Endodermal cell (in vitro differentiated cells): Measurements from ENCODE around the gene GSX2. TPM values are rescaled to one million over a fixed set of nuclear protein-coding genes. Genes with fewer than 3 reads are reported as not detected.
A peak's percentile ranks its signal among the peaks of the same experiment; 100 is the strongest.

Source experiments
- DNase-seq: peaks from one replicate; pipeline ENCODE4 v3.0.0-alpha.2; 2017
- H3K27ac ChIP-seq: 2 replicates; pipeline ENCODE4 v1.5.1; 2013; ENCODE audit warnings: mild to moderate bottlenecking, low read depth, low read length, moderate library complexity
- H3K27me3 ChIP-seq: 2 replicates; pipeline ENCODE4 v1.6.1; 2013; ENCODE audit warnings: mild to moderate bottlenecking, low read length, moderate library complexity; ENCODE audit not compliant: insufficient read depth, control insufficient read depth, poor library complexity, severe bottlenecking
- H3K36me3 ChIP-seq: 2 replicates; pipeline ENCODE4 v1.7.0; 2013; ENCODE audit warnings: mild to moderate bottlenecking, low read length, moderate library complexity; ENCODE audit not compliant: control insufficient read depth, insufficient read depth
- H3K4me1 ChIP-seq: one replicate; pipeline ENCODE4 v1.7.0; 2013; ENCODE audit warnings: low read length; ENCODE audit not compliant: control insufficient read depth, insufficient read depth
- H3K4me3 ChIP-seq: 2 replicates; pipeline ENCODE4 v1.5.1; 2013; ENCODE audit warnings: mild to moderate bottlenecking, low read length, moderate library complexity
- H3K9ac ChIP-seq: 2 replicates; pipeline ENCODE4 v1.6.1; 2013; ENCODE audit warnings: mild to moderate bottlenecking, low read length, moderate library complexity; ENCODE audit not compliant: poor library complexity, severe bottlenecking; ENCODE audit errors: extremely low read depth
- H3K9me3 ChIP-seq: 2 replicates; pipeline ENCODE4 v1.6.1; 2013; ENCODE audit warnings: mild to moderate bottlenecking, low read length, moderate library complexity; ENCODE audit not compliant: control insufficient read depth
- H3K27ac Mint-ChIP-seq: 2 replicates; pipeline ENCODE4 v1.8.0; 2020; ENCODE audit warnings: mixed read lengths
- H3K27me3 Mint-ChIP-seq: 2 replicates; pipeline ENCODE4 v1.8.0; 2021; ENCODE audit warnings: mild to moderate bottlenecking, mixed read lengths; ENCODE audit not compliant: insufficient read depth
- H3K36me3 Mint-ChIP-seq: 2 replicates; pipeline ENCODE4 v1.8.0; 2020; ENCODE audit warnings: low read depth, mixed read lengths
- H3K4me1 Mint-ChIP-seq: 2 replicates; pipeline ENCODE4 v1.8.0; 2020; ENCODE audit warnings: mixed read lengths
- H3K4me3 Mint-ChIP-seq: 2 replicates; pipeline ENCODE4 v1.8.0; 2020; ENCODE audit warnings: mild to moderate bottlenecking, moderate library complexity, mixed read lengths
- H3K9me3 Mint-ChIP-seq: 2 replicates; pipeline ENCODE4 v1.8.0; 2020; ENCODE audit warnings: mild to moderate bottlenecking, mixed read lengths
- CTCF ChIP-seq: fragments of 200-600 bp; sonication (generic); conservative IDR thresholded peaks from 2 replicates; pipeline ENCODE4 v1.5.0; 2021; ENCODE audit warnings: antibody characterized with exemption, mild to moderate bottlenecking
- WGBS, 2 experiments: methylation state at CpG; one replicate each; pipeline versions ENCODE4 v1.1.5 to v1.1.7; 2013; ENCODE audit warnings: missing lambda C conversion rate in 2 of 2, mixed read lengths in 1 of 2; ENCODE audit not compliant: insufficient coverage in 1 of 2, insufficient read length in 1 of 2; 5-methylcytosine and 5-hydroxymethylcytosine counted together
- total RNA-seq, 2 donors: library from RNA; stranded (reverse); fragmentation: NEBNext Ultra II Directional in 1 of 2; extraction: Animal tissue kit (Norgen Biotek cat#: 25700) in 1 of 2; gene quantifications; 2 replicates in 1 of 2; 3 replicates in 1 of 2; pipeline ENCODE4 v1.2.1, GENCODE V29; 2021

Gene GSX2
- total RNA-seq, 2 donors from 2014 or later: not detected

GRCh38 chr4:54063737-54064316, 36.1 kb upstream of the GSX2 start:
- peaks cover 44% of the 10 kb centered on the region for H3K4me1 Mint-ChIP-seq
- Histone ChIP-seq H3K36me3 (no peaks in the 10 kb centered on the region), H3K9me3 (no peaks in the 10 kb centered on the region), H3K27ac (peak overlapping the region; percentile 84), H3K27me3 (no peaks in the 10 kb centered on the region), H3K4me3 (peak overlapping the region; percentile 90), H3K9ac (peak overlapping the region; percentile 85), H3K4me1 (peaks cover 11% of the 10 kb centered on the region)
- no peaks in the 10 kb centered on the region for H3K9me3 Mint-ChIP-seq
- no peaks in the 10 kb centered on the region for H3K36me3 Mint-ChIP-seq
- peak; percentile 72 for DNase-seq
- 0% methylated on average over 27 to 38 of the region's 38 CpGs for WGBS, 2 experiments
- TF ChIP-seq CTCF: no peak
- H3K27me3 Mint-ChIP-seq: no peaks in the 10 kb centered on the region
- peak overlapping the region; percentile 93 for H3K27ac Mint-ChIP-seq
- H3K4me3 Mint-ChIP-seq: peak overlapping the region; percentile 90

GRCh38 chr4:54064317-54065111, 35.4 kb upstream of the GSX2 start, which contains the start of gene CHIC2:
CHIC2 (minus strand) TSS chr4:54064605; CDS start chr4:54064300, 305 bp downstream.
- Histone ChIP-seq H3K36me3 (no peaks in the 10 kb centered on the region), H3K4me3 (peak within 1 kb of the TSS; percentile 90), H3K27me3 (no peaks in the 10 kb centered on the region), H3K9me3 (no peaks in the 10 kb centered on the region), H3K4me1 (peaks cover 11% of the 10 kb centered on the region), H3K9ac (peak within 1 kb of the TSS; percentile 85), H3K27ac (peak within 1 kb of the TSS; percentile 84)
- Mint-ChIP-seq H3K27me3 (no peaks in the 10 kb centered on the region), H3K36me3 (no peaks in the 10 kb centered on the region), H3K4me1 (peaks cover 44% of the 10 kb centered on the region), H3K9me3 (no peaks in the 10 kb centered on the region), H3K27ac (peak within 1 kb of the TSS; percentile 93), H3K4me3 (peak within 1 kb of the TSS; percentile 90)
- TF ChIP-seq CTCF: no peak
- 1 to 2% methylated on average over 31 to 87 of the region's 87 CpGs for WGBS, 2 experiments
- DNase-seq: peak; percentile 97

- no peak for TF ChIP-seq CTCF
- H3K27me3 ChIP-seq: no peaks in the 10 kb centered on the region
- WGBS, 2 experiments: 90 to 92% methylated on average over 4 to 6 of the region's 6 CpGs
- H3K27me3 Mint-ChIP-seq: no peaks in the 10 kb centered on the region
- H3K9ac ChIP-seq: no peak overlapping the region
- H3K9me3 Mint-ChIP-seq: no peaks in the 10 kb centered on the region
- peak overlapping the region; percentile 37 for H3K27ac Mint-ChIP-seq
- peak overlapping the region; percentile 90 for H3K4me3 Mint-ChIP-seq
- no peaks in the 10 kb centered on the region for H3K36me3 ChIP-seq
- no peak for DNase-seq
- no peaks in the 10 kb centered on the region for H3K36me3 Mint-ChIP-seq
- H3K27ac ChIP-seq: no peak overlapping the region
- H3K4me3 ChIP-seq: peak overlapping the region; percentile 82
- no peaks in the 10 kb centered on the region for H3K9me3 ChIP-seq
- H3K4me1 Mint-ChIP-seq: peaks cover 44% of the 10 kb centered on the region
- H3K4me1 ChIP-seq: peaks cover 11% of the 10 kb centered on the region
These were observed 34.5 kb upstream of the GSX2 start for GRCh38 chr4:54065282-54066087.
